GM19328 (cell line): ENCODE results near the gene APCDD1L.
"Not testable (repeated sequence)": the region's sequence is repeated elsewhere in the genome, so short reads cannot be mapped to it uniquely, and the experiment has no call there.

Source experiments
- ATAC-seq: cut with Tn5 transposase; IDR thresholded peaks from one replicate; pipeline ENCODE4 v1.9.1; 2021; ENCODE audit warnings: mild to moderate bottlenecking, moderate library complexity; ENCODE audit not compliant: unreplicated experiment

APCDD1L gene

DNA sequence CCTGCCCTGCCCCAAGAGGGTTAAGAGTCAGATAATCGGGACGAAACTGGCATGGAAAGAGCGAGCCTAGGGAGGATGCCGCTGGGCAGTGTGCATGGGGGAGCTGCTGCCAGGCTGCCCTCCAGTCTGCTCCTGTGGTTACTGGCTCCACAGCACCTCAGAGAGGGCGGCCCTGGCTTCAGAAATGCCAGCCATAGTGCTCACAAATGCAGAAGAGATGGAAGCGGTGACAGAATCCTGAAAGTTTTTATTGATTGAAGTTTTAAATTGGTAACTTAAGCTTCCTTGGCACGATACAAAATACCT lies 68.3 kb downstream of the APCDD1L start:
- no peak for ATAC-seq

DNA sequence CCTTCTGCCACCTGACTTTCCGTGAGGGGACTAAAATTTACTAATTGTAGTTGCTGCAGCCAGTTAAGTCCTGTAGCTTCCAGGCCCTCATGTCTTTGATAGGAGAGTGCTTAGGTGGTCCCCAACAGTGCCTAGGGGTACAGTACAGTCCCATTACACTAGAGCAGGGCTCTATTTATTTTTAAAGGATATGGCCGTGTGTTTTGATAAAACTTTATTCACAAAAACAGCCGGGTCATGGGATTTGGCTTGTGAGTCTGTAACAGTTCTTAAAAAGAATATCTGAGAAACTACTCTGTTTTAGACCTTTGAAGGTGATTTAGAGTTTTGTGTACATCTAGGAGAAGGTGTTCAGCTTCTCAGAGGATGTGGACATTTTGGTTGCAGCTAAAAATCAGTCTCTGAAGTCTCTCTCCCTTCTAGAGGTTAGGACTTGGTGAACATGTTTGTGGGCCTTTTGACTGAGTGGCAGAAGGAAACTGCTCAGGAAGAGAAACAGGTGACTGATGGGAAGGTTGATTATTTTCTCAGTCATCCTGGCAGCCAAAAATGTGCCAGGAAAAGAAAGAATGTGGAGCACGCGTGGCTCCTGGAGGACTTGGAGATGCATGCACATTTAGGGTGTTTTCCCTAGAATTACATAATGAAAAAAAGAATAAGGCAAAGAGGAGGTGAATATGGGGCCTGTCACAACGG lies 68.8 kb downstream of the APCDD1L start:
- ATAC-seq: no peak

DNA sequence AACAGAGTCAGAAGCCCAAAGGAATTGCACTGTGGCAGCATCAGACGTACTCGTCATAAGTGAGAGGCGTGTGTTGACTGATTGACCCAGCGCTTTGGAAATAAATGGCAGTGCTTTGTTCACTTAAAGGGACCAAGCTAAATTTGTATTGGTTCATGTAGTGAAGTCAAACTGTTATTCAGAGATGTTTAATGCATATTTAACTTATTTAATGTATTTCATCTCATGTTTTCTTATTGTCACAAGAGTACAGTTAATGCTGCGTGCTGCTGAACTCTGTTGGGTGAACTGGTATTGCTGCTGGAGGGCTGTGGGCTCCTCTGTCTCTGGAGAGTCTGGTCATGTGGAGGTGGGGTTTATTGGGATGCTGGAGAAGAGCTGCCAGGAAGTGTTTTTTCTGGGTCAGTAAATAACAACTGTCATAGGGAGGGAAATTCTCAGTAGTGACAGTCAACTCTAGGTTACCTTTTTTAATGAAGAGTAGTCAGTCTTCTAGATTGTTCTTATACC lies 70.4 kb downstream of the APCDD1L start:
- no peak for ATAC-seq

DNA sequence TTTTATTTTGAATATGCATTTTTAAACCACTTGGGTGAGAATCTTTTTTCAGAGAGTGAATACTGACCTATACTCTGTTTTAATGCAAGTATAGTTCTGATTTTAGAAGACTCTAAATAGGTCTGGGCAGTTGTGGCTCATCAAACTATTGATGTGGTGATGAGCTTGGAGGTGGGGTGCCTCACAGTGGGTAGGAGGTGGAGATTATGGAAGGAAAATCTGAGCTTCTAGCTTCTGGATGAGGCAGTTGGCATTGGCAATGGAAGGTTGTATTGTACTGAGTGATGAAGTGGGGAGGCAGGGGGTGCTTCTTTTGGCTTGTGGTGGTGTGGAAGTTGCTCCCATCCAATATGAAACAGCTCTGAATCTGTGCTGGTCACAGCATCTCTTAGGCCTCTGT lies 73.5 kb downstream of the APCDD1L start:
- ATAC-seq: no peak

DNA sequence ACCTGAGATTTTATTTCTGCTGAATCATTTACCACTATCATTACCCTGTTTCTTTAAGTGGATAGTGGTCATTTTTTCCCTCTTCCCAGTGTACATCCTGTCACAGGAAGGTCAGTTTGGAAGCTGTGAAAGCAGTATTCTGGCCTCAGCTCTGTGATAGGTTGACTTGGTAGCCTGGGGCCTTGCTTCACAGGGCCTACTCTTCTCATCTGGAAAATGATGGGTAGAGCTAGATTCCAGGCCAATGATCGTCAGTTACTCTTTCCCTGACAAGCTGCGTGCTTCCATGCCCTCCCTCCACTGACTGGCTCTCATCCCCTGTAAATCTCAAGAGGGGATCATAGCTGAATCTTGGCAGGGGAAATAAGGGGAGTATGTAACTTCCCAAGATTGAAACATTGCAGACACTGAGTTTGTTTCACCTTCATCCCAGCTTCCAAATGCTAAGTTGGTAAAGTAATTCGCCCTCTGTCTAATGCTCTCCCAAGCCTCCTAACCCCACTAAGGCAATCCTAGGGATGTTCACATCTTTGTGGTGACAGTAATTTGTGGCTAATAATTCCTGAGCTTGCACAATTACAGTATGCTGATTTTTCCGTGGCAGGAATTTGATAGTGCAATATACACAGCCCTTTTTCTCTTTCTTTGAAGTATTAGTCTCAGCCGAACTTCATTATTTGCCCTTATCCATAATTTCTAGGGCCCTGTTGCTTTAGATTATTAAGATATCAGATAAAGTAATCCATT lies 75.0 kb downstream of the APCDD1L start:
- ATAC-seq: no peak

DNA sequence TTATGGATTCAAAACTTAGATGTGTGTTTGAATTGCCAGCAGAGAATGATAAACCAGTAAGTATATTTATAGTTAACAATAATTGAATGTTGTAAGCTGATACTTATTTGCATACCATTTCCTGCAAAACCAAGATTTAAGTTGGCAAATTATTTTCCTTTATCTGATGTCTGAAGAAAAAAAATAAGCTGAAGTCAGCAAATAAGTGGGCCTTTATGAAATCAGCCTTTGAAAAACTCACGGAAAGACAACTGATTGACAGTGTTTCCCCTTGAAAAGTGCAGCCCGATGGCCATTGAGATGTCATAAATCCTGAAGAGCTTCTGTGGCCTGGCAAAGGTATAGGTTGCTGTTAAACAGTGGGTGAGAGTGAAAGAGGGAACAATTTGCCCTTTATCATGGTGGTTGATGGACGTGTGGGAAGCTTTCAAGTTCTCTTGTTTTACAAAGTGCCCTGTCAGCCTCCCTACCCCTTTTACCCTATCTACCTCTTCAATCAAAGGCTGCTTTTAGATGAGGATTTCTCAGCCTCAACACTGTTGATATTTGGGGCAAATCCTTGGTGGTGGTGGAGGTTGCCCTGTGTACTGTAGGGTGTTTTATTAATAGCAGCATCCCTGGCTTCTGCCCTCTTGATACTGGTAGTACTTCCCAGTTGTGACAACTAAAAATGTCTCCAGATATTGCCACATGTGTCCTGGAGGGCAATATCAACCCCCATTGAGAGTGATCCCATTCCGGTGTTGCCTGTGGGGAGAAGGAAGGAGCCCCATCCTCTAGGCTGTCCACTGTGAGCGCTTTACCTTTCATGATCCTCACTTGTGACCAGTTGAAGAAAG lies 76.0 kb downstream of the APCDD1L start:
- ATAC-seq: no peak

DNA sequence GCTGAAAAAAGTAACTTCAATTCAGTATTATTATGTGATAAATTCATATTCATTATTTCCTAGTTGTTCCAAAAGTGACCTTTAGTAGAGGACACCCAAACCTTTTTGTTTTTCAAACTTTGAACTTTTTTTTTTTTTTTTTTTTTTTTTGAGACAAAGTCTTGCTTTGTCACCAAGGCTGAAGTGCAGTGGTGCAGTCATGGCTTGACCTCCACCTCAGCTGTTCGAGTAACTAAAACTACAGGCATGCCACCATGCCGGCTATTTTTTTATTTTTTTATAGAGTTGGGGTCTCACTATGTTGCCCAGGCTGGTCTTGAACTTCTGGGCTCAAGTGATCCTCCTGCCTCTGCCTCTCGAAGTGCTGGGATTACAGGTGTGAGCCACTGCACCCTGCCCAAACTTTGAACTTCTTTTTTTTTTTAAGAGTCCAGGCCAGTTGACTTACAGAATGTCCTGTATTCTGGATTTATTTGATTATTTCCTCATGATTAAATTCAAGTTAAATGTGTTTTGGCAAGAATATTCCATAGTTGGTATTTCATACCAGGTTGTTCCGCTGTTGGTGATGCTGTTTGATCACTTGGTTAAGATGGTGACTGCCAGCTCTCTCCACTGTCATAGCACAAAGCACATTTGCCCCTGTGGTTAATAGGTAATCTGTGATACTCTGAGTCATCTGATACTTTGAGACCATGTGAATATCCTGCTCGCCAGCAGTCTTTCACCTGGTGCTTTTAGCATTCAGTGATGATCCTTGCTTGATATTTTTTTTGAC lies 78.1 kb downstream of the APCDD1L start:
- ATAC-seq: no peak

DNA sequence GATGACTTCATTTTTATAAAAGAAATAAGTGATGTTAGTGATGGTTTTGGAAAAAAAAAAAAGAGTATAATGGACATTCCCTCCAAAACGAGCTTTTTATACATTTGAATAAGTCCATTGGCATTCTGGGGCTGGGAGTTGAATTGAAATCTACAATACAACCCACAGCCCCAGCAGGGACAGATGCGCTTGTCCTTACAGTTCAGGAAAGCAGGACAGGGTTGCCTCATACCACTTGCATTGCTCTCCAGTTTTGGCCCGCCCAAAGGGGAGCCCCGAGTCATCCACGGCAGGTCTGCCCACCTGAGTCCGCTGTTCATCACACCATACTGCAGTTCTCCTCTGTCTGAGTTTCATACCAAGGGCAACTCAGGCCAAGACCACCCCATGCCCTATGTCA lies 80.0 kb downstream of the APCDD1L start:
- no peak for ATAC-seq

DNA sequence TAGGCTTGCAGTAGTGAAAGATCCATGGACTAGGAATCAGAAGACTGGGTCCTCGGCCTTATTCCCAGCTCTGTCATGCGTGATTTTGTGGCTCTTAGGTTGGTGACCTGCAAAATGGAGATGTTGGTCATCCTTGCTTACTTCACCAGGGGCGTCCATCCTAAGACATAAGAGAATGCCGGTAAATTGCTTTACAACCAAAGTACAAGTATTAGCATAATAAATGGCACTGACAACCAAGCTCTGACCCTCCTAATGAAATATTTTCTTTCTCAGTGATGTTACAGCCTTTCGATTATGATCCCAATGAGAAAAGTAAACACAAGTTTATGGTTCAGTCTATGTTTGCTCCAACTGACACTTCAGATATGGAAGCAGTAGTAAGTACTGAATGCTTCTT lies 80.9 kb downstream of the APCDD1L start:
- ATAC-seq: no peak

DNA sequence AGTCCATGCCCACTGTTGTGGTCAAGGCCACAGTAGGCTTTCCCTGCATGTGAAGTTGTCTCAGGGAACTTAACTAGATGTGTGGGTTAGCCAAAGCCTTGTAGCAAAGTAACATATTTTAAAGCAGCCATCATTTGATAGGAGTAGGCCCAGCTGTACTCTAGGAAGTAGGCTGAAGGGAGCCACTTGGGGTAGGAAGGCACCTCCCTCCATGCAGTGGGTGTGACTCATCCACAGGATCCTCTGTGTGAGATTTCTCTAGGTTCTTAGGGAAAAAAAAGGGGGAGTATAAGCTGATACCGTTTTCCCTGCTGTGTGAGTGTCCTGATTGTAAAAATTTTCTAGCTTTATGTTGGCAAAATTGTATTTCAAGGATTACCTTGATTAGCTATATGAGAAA lies 81.4 kb downstream of the APCDD1L start:
- ATAC-seq: no peak

DNA sequence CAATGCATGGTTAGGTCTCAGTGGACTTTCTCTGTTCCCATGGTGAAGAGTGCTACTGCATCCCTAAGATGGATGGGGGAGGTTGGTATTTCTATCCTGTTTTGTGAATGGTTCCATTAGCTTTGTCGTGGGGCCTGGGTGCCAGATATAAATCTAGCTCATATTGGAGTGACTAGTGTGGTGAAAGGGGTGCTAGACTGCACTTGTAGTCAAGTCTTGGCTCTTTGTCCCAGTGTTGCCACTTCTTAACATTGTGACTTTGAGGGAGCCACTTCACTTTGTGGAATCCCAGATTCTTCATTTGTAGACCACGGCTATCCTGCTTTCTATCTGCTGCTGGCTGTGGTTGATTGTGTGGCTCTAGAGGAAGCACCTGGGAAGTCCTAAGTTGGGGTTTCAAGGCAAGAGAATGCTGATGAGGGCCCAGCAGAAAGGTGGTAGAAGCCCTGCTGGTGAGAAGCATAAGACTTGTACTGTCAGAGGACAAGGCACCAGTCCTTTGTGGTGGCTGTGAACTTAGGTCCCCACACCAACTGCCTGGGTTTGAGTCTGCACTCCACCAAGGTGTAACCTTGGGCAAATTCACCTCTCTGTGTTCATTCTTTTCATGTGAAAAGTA lies 82.1 kb downstream of the APCDD1L start:
- no peak for ATAC-seq

DNA sequence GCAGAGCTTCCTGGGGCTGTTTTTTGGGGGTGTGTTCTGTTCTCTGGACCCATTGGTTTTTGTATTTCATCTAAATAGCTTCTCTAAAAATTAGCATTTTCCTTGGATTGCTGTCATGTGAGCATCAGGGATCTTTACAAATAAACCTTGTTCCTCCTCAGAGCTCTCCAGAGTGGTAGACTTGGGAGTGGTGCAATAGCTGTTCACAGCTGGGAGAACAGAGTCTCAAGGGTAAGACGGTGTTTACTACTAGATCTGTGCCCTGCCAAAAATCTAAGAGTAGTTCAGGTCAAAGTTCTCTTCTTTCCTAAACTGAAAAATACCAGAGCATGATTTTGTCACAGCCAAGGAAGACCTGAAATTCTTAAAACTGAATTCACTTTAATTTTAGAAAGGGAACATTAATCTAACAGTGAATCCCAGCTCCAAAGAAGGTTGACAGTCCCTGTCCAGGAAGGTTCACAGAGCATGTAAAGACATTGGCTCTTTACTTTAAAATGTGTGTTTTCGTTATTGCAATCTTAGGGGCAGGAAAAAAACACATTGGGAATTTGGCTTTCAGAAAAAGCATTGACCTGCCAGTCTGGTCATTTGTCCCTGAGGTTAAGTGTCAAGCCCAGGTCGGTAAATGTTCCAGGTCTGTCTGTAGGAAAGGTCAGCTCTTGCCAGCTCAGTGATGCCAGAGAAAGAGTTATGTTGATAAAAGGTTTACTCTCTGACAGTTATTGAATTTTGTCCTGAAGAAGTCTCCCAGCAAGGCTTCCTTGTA lies 82.8 kb downstream of the APCDD1L start:
- no peak for ATAC-seq

DNA sequence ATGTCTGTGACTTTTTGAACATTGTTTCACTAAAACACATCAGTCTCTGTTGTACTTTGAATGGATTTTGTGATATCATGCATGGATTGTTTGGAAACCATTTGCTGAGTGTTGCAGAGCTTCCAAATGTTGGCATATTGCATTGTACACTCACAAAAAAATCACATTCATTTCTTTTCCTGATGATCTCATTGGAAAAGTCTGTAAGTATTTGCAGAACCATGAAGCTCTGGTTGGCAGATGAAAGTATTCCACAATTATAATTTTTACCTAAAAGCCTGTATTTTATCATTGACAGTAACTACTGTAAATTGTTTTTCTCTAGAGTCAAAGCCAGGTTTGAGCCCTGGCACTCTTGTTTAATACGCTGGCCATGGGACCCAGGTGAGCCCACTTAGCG lies 84.1 kb downstream of the APCDD1L start:
- ATAC-seq: no peak

DNA sequence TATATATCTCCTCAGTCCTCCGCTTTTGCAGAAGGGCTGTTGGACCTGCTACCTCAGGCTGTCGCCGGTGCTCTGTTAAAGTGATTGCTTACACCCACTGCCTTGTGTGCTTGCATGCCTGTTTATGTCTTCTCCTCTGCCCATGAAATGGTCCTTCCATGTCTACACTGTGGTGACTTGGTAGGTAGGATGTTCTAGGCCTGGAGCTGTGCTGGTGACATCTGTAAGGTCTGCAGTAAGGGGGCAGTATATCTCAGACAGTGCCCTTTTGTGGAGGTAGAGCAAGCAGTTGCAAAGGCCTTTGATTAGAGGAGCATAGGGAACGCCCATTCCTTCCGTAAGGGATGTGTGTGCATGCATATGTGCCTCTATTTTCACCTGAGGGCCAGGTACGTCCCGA lies 85.9 kb downstream of the APCDD1L start:
- ATAC-seq: no peak

DNA sequence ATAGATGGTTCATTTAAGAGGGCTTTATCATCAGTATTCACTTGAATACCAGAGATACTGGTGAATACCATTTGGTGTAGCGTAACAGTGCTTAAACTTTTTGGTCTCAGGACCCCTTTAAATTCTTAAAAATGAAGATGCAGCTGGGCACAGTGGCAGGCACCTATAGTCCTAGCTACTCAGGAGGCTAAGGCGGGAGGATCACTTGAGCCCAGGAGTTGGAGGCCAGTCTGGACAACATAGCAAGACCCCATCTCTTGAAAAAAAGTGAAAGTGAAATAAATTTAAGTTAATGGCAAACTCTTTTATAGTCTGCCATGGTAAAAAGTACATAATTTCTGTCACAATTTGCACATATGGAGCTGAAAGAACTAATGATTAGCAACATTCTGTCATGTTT lies 86.8 kb downstream of the APCDD1L start:
- ATAC-seq: no peak

DNA sequence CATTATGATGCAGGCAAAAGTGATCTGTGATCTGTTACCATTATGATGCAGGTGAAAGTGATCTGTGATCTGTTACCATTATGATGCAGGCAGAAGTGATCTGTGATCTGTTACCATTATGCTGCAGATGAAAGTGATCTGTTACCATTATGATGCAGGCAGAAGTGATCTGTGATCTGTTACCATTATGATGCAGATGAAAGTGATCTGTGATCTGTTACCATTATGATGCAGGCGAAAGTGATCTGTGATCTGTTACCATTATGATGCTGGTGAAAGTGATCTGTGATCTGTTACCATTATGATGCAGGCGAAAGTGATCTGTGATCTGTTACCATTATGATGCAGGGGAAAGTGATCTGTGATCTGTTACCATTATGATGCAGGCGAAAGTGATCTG lies 87.6 kb downstream of the APCDD1L start:
- ATAC-seq: not testable (repeated sequence)

DNA sequence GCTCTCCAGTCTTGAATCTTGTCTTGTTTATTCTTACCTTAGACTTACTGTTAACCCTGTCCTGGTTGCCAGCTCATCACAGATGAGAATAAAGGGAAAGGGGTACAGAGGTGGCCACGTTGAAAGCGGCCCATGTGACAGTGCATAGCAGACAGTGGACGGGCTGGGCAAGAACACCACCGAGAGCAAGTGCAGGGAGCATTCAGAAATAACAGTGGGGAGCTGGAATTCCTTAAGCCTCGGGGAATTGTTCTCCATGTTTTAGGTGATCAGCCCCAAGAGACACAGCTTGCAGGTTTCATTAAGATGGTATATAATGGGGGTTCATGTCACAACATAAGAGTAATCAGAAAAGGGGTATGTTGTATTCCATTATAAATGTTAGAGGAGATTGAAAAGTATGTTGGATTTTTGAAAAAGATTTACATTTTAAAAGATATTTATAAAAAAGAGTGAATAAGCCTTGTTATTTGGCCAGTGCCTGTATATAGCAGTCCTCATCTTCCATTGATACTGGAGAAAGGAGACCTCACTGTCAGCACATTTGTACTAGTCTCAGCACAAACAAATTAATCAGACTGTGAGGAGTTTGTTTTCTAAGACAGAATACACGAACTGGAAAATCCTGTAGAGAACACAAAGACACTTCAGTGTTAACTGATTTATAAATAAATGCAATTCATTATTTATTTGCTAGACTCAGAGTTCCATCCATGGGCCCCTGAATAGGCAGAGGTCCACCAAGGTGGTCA lies 90.8 kb downstream of the APCDD1L start:
- ATAC-seq: no peak

DNA sequence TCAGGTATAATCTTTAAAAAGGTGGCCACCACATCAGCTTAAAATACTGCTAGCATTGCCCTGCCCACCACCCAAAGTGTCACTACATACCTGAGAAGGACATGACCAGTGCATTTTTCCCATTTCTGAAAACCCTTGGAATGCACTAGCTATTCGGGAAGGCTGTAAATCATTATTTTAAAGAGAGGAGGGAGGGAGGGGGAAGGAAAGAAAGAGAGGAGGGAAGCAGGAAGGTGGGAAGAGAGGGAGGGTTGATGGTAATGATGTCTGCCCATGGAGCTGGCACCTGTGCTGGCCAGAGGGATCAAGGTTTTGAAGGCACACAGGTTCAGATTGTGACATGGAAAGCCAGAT lies 93.7 kb downstream of the APCDD1L start:
- ATAC-seq: no peak

DNA sequence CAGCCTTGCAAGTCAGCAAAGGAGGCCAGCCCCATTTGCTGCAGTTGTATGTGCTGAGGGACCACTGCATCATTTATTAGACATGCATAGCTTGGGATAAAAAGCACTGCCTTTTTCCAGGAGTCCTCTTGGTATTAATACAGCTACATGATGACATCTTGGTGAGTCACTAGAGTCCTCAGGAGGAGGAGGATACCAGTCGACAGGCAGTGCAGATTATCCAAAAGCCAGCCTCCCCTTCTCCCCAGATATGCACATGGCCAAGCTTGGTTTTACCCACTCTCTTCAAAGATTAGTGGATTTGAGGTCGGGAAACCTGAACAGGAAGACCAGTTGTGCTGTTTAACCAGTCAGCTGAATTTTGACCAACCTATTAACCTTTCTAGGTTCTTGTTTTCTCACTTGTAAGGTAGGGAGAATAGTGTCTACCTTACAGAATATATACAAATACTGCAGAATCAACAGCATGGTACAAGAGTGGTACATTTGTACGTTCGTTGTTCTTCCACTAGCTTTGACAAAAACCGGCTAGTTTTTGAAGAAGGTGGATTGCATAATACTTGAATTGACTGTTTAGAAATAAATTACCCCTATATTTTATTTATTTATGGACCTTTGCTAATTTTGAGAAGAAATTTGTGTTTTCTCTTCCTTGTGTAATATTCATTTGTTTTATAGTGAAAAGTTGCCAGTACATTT lies 94.3 kb downstream of the APCDD1L start:
- no peak for ATAC-seq
